Measurements from ENCODE around the gene POU1F1.
"Not testable (repeated sequence)": the region's sequence is repeated elsewhere in the genome, so short reads cannot be mapped to it uniquely, and the experiment has no call there.

POU1F1 gene

GRCh38 chr3:87276484-87276883, at the start of gene POU1F1:
TSS of gene POU1F1 (minus strand) at chr3:87276584. CDS start at chr3:87276462, 122 bp downstream.
- DNase-seq, result no peak

GRCh38 chr3:87324609-87325008, 48.2 kb upstream of the POU1F1 start:
- no peak for DNase-seq

GRCh38 chr3:87320756-87321626, 44.6 kb upstream of the POU1F1 start:
- no peak for DNase-seq

- no peak for DNase-seq
Measured at GRCh38 chr3:87318617-87319021, 42.2 kb upstream of the POU1F1 start.

- no peak for DNase-seq
Measured at GRCh38 chr3:87317779-87318178, 41.4 kb upstream of the POU1F1 start.

GRCh38 chr3:87313641-87314040, 37.3 kb upstream of the POU1F1 start:
- DNase-seq, result no peak

GRCh38 chr3:87311309-87311708, 34.9 kb upstream of the POU1F1 start:
- no peak for DNase-seq

- DNase-seq, result no peak
Measured at GRCh38 chr3:87309601-87310000, 33.2 kb upstream of the POU1F1 start.

- no peak for DNase-seq
Measured at GRCh38 chr3:87307805-87308204, 31.4 kb upstream of the POU1F1 start.

- DNase-seq, result no peak
Measured at GRCh38 chr3:87305517-87305916, 29.1 kb upstream of the POU1F1 start.

- DNase-seq, result not testable (repeated sequence)
Measured at GRCh38 chr3:87305031-87305430, 28.6 kb upstream of the POU1F1 start.

- no peak for DNase-seq
Measured at GRCh38 chr3:87298111-87298718, 21.8 kb upstream of the POU1F1 start.

- no peak for DNase-seq
Measured at GRCh38 chr3:87288446-87288845, 12.1 kb upstream of the POU1F1 start.

- DNase-seq, result no peak
Measured at GRCh38 chr3:87287011-87287410, 10.6 kb upstream of the POU1F1 start.

- no peak for DNase-seq
Measured at GRCh38 chr3:87272718-87273341, 3.6 kb downstream of the POU1F1 start.

GRCh38 chr3:87270908-87271700, 5.3 kb downstream of the POU1F1 start:
- no peak for DNase-seq

GRCh38 chr3:87269723-87270122, 6.7 kb downstream of the POU1F1 start:
- DNase-seq, result no peak

- DNase-seq, result no peak
Measured at GRCh38 chr3:87268646-87269211, 7.7 kb downstream of the POU1F1 start.

GRCh38 chr3:87267953-87268645, 8.3 kb downstream of the POU1F1 start:
- DNase-seq, result no peak

- no peak for DNase-seq
Measured at GRCh38 chr3:87261925-87262324, 14.5 kb downstream of the POU1F1 start.

- peak; percentile 10 for DNase-seq
Measured at GRCh38 chr3:87260270-87260669, 16.1 kb downstream of the POU1F1 start.

GRCh38 chr3:87250009-87250408, 26.4 kb downstream of the POU1F1 start:
- DNase-seq, result no peak
